GM19240 (cell line): Measurements from ENCODE around the gene SF3A2.

Experiments
- DNase-seq: peaks from one replicate; pipeline ENCODE4 v3.0.0; 2011; ENCODE audit warnings: low spot score; ENCODE audit not compliant: insufficient read length

The SF3A2 gene

GRCh38 chr19:2207991-2208860, 28.4 kb upstream of the SF3A2 start:
- DNase-seq: peak; percentile 62

GRCh38 chr19:2208975-2209374, 27.6 kb upstream of the SF3A2 start:
- DNase-seq: no peak

- no peak for DNase-seq
These were observed 27.2 kb upstream of the SF3A2 start for GRCh38 chr19:2209408-2209807.

GRCh38 chr19:2210206-2210605, 26.4 kb upstream of the SF3A2 start:
- no peak for DNase-seq

GRCh38 chr19:2210987-2211740, 25.5 kb upstream of the SF3A2 start:
- no peak for DNase-seq

GRCh38 chr19:2212861-2213711, 23.5 kb upstream of the SF3A2 start:
- no peak for DNase-seq

- no peak for DNase-seq
These were observed 22.8 kb upstream of the SF3A2 start for GRCh38 chr19:2213799-2214198.

GRCh38 chr19:2214251-2214650, 22.4 kb upstream of the SF3A2 start:
- DNase-seq: no peak

- no peak for DNase-seq
These were observed 21.3 kb upstream of the SF3A2 start for GRCh38 chr19:2215281-2215751.

GRCh38 chr19:2216361-2217225, 20.0 kb upstream of the SF3A2 start:
- DNase-seq: no peak

- DNase-seq: no peak
These were observed 19.0 kb upstream of the SF3A2 start for GRCh38 chr19:2217591-2217990.

GRCh38 chr19:2219726-2220125, 16.9 kb upstream of the SF3A2 start:
- DNase-seq: no peak

- no peak for DNase-seq
These were observed 15.3 kb upstream of the SF3A2 start for GRCh38 chr19:2221250-2221831.

- DNase-seq: no peak
These were observed 14.7 kb upstream of the SF3A2 start for GRCh38 chr19:2221918-2222317.

GRCh38 chr19:2223391-2223790, 13.2 kb upstream of the SF3A2 start:
- DNase-seq: no peak

- DNase-seq: peak; percentile 61
These were observed 12.7 kb upstream of the SF3A2 start for GRCh38 chr19:2223959-2224358.

- no peak for DNase-seq
These were observed 11.8 kb upstream of the SF3A2 start for GRCh38 chr19:2224754-2225349.

- no peak for DNase-seq
These were observed 11.1 kb upstream of the SF3A2 start for GRCh38 chr19:2225415-2226050.
